GM18867 (cell line): ENCODE results near the gene LSM14B.

Experiments
- ATAC-seq: cut with Tn5 transposase; IDR thresholded peaks from one replicate; pipeline ENCODE4 v1.9.1; 2021; ENCODE audit warnings: mild to moderate bottlenecking, moderate library complexity; ENCODE audit not compliant: unreplicated experiment

LSM14B gene

GRCh38 chr20:62160876-62161275, 38.6 kb downstream of the LSM14B start:
- ATAC-seq: no peak

- no peak for ATAC-seq
Observed at GRCh38 chr20:62161347-62161746, 39.1 kb downstream of the LSM14B start.

GRCh38 chr20:62162765-62163484, 40.6 kb downstream of the LSM14B start:
- no peak for ATAC-seq

- ATAC-seq: no peak
Observed at GRCh38 chr20:62163485-62163865, 41.2 kb downstream of the LSM14B start.

- no peak for ATAC-seq
Observed at GRCh38 chr20:62163986-62164762, 41.9 kb downstream of the LSM14B start.

- ATAC-seq: no peak
Observed at GRCh38 chr20:62164879-62165761, 42.8 kb downstream of the LSM14B start.

- ATAC-seq: no peak
Observed at GRCh38 chr20:62165762-62166399, 43.6 kb downstream of the LSM14B start.

GRCh38 chr20:62167474-62167873, 45.2 kb downstream of the LSM14B start:
- ATAC-seq: no peak

GRCh38 chr20:62168061-62168460, 45.8 kb downstream of the LSM14B start:
- ATAC-seq: no peak

- ATAC-seq: no peak
Observed at GRCh38 chr20:62168890-62169435, 46.7 kb downstream of the LSM14B start.

- no peak for ATAC-seq
Observed at GRCh38 chr20:62170536-62170935, 48.3 kb downstream of the LSM14B start.

GRCh38 chr20:62171245-62171644, 49.0 kb downstream of the LSM14B start:
- ATAC-seq: no peak

- no peak for ATAC-seq
Observed at GRCh38 chr20:62172666-62173065, 50.4 kb downstream of the LSM14B start.

- no peak for ATAC-seq
Observed at GRCh38 chr20:62174021-62174804, 51.9 kb downstream of the LSM14B start.

GRCh38 chr20:62174870-62175624, 52.8 kb downstream of the LSM14B start:
- ATAC-seq: no peak

GRCh38 chr20:62175711-62176110, 53.4 kb downstream of the LSM14B start:
- ATAC-seq: no peak

- no peak for ATAC-seq
Observed at GRCh38 chr20:62176866-62177265, 54.6 kb downstream of the LSM14B start.

- no peak for ATAC-seq
Observed at GRCh38 chr20:62177307-62177706, 55.0 kb downstream of the LSM14B start.
